Cardiac fibroblast (primary cell): ENCODE data around the gene PANK4.

Experiments
- DNase-seq, 2 donors: peaks; one replicate each; pipeline versions ENCODE4 v3.0.0 to v3.0.0-alpha.2; 2010; ENCODE audit warnings: low read depth in 2 of 2
- H3K4me3 ChIP-seq, 2 donors: replicated peaks in 1 of 2; 1 replicate in 1 of 2; 2 replicates in 1 of 2; pipeline ENCODE4 v1.5.1; 2011; ENCODE audit warnings: low read depth in 2 of 2, low read length in 2 of 2, mild to moderate bottlenecking in 2 of 2, moderate library complexity in 1 of 2
- CTCF ChIP-seq: IDR thresholded peaks from one replicate; pipeline ENCODE4 v1.5.1; 2011; ENCODE audit warnings: low read depth, mild to moderate bottlenecking, low read length, inconsistent platforms

The PANK4 gene

GRCh38 chr1:2481885-2482284 lies 44.5 kb downstream of the PANK4 start:
- no peak for DNase-seq
- no peak overlapping the region for H3K4me3 ChIP-seq
- no peak for TF ChIP-seq CTCF

- TF ChIP-seq CTCF = no peak
- no peak for DNase-seq
- no peak overlapping the region for H3K4me3 ChIP-seq
These were observed 45.4 kb downstream of the PANK4 start for GRCh38 chr1:2480986-2481364.

GRCh38 chr1:2480236-2480985 lies 46.0 kb downstream of the PANK4 start:
- TF ChIP-seq CTCF = no peak
- no peak overlapping the region for H3K4me3 ChIP-seq
- DNase-seq = no peak

GRCh38 chr1:2479618-2480017 lies 46.8 kb downstream of the PANK4 start:
- no peak overlapping the region for H3K4me3 ChIP-seq
- DNase-seq = no peak
- TF ChIP-seq CTCF = no peak

GRCh38 chr1:2479186-2479585 lies 47.2 kb downstream of the PANK4 start:
- H3K4me3 ChIP-seq = no peak overlapping the region
- TF ChIP-seq CTCF = no peak
- no peak for DNase-seq

- DNase-seq = no peak
These were observed 48.5 kb downstream of the PANK4 start for GRCh38 chr1:2477791-2478499.

More at GRCh38 chr1:2477791-2478499, 48.5 kb downstream of the PANK4 start:
- no peak for TF ChIP-seq CTCF
- H3K4me3 ChIP-seq = no peak overlapping the region
